Lower lobe of right lung (tissue), 1 donor: Measurements from ENCODE around the gene RAET1L. TPM values are rescaled to one million over a fixed set of nuclear protein-coding genes. Genes with fewer than 3 reads are reported as not detected.

Experiments used
- total RNA-seq: library from RNA; stranded (reverse); fragmentation: NEBNext Ultra II Directional; extraction: Animal tissue kit (Norgen Biotek cat#: 25700); gene quantifications from one replicate; pipeline ENCODE4 v1.2.1, GENCODE V29; 2021
- donor health status: DM: no; HTN: yes; CAD: no; lungs with severe emphysema.

Gene RAET1L
- total RNA-seq, 1 donor from 2014 or later: not detected

Other genes with a start within 250 kb of the RAET1L start
- gene LRP11, start 161.2 kb downstream of the RAET1L start, total RNA-seq: 38.3 TPM
- not detected for gene RAET1E, start 127.4 kb downstream of the RAET1L start, total RNA-seq
- gene RAET1G, start 102.4 kb downstream of the RAET1L start, total RNA-seq: 0.83 TPM
- gene ULBP2, start 83.5 kb downstream of the RAET1L start, total RNA-seq: 2.2 TPM
- gene ULBP1, start 61.6 kb downstream of the RAET1L start, total RNA-seq: 2.0 TPM
- gene ULBP3, start 43.6 kb upstream of the RAET1L start, total RNA-seq: 2.4 TPM
- gene PPP1R14C, start 117.5 kb upstream of the RAET1L start, total RNA-seq: 15.4 TPM